ENCODE results near the gene FAM111A. TPM values are rescaled to one million over a fixed set of nuclear protein-coding genes. Genes with fewer than 3 reads are reported as not detected.

The FAM111A gene
- polyA plus RNA-seq, 1 donor (not counting 4 experiments of a cell fraction or from before 2014, with no cell fraction given): 21.0 TPM

DNA sequence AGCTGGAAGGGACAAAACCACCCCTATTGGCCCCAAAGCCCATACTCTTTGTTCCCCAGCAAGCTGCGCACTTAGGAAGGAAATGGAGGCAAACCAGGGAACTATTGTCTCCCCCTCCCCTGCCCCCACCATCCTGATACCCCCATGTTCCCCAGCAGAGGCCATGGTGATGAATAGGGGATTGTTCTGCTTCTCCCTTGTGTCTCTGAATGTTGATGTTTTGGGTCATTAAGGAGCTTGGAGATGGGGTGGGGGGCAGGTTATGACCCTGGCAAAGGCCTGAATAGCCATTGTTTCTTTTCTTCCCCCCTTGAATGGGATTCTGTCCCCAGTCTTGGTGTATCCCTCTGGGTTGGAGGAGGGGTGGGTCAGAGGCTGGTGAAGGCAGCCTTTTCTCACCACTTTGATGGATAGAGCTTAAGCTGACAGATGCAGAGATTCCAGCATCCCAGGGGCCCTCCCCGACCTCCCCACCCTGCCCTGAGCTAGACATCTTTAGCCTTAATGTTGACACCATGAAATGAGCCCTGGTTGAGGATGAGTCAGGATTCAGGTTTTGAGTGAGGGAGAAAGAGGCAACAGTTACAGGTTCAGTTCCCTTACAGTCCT, 37.6 kb downstream of the FAM111A start:
- no peaks in the 10 kb centered on the region for H3K9me1 ChIP-seq (ENCODE audit: control insufficient read depth, extremely low read depth, insufficient read depth, low read length)
- H3K4me1 ChIP-seq (ENCODE audit: control insufficient read depth, extremely low read depth, insufficient read depth, low read length): peaks cover 1% of the 10 kb centered on the region
- no peaks in the 10 kb centered on the region for H3K27me3 ChIP-seq (ENCODE audit: control insufficient read depth, extremely low read depth, insufficient read depth, low read length)
- no peak for FAIRE-seq
- TF ChIP-seq, protein P1, sequence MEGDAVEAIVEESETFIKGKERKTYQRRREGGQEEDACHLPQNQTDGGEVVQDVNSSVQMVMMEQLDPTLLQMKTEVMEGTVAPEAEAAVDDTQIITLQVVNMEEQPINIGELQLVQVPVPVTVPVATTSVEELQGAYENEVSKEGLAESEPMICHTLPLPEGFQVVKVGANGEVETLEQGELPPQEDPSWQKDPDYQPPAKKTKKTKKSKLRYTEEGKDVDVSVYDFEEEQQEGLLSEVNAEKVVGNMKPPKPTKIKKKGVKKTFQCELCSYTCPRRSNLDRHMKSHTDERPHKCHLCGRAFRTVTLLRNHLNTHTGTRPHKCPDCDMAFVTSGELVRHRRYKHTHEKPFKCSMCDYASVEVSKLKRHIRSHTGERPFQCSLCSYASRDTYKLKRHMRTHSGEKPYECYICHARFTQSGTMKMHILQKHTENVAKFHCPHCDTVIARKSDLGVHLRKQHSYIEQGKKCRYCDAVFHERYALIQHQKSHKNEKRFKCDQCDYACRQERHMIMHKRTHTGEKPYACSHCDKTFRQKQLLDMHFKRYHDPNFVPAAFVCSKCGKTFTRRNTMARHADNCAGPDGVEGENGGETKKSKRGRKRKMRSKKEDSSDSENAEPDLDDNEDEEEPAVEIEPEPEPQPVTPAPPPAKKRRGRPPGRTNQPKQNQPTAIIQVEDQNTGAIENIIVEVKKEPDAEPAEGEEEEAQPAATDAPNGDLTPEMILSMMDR (optimal IDR thresholded peaks at IDR 0.05 in 1 of 3, IDR thresholded peaks at IDR 0.05 in 1 of 3, conservative IDR thresholded peaks at IDR 0.05 in 1 of 3; ENCODE audit: extremely low read depth in 1 of 3, insufficient read depth in 2 of 3, low read length in 3 of 3): no peak
- TF ChIP-seq EZH2 (IDR thresholded peaks at IDR 0.05; ENCODE audit: low read length): no peak
- H3K4me3 ChIP-seq (ENCODE audit: control insufficient read depth in 2 of 3, extremely low read depth in 1 of 3, insufficient read depth in 2 of 3, low read depth in 1 of 3, low read length in 3 of 3): no peak overlapping the region
- no peak overlapping the region for H2AFZ ChIP-seq (ENCODE audit: control insufficient read depth, low read length)
- no peak overlapping the region for H3K9ac ChIP-seq (ENCODE audit: control insufficient read depth, extremely low read depth, insufficient read depth, low read length)
- no peaks in the 10 kb centered on the region for H4K20me1 ChIP-seq (ENCODE audit: control insufficient read depth, extremely low read depth, insufficient read depth, low read length)
- no peak for DNase-seq (ENCODE audit: low read depth, low spot score)
- dilution Hi-C loops (cut with MboI; ENCODE audit: extremely low pct_ligation_motif_present, low sequenced_read_pairs): no loop called here
- H3K27ac ChIP-seq (ENCODE audit: control insufficient read depth, insufficient read depth, low read length): no peak overlapping the region
- peaks cover 0 to 4% of the 10 kb centered on the region in 2 experiments for H3K36me3 ChIP-seq (ENCODE audit: control insufficient read depth in 2 of 2, extremely low read depth in 1 of 2, insufficient read depth in 2 of 2, low read length in 2 of 2)
- H3K4me2 ChIP-seq (ENCODE audit: control insufficient read depth, extremely low read depth, insufficient read depth, low read depth, low read length): no peak overlapping the region
- peaks cover 2% of the 10 kb centered on the region for H3K9me3 ChIP-seq (ENCODE audit: control insufficient read depth, low read depth, low read length)
- no peaks in the 10 kb centered on the region for H3K79me2 ChIP-seq (ENCODE audit: control insufficient read depth, insufficient read depth, low read length)

DNA sequence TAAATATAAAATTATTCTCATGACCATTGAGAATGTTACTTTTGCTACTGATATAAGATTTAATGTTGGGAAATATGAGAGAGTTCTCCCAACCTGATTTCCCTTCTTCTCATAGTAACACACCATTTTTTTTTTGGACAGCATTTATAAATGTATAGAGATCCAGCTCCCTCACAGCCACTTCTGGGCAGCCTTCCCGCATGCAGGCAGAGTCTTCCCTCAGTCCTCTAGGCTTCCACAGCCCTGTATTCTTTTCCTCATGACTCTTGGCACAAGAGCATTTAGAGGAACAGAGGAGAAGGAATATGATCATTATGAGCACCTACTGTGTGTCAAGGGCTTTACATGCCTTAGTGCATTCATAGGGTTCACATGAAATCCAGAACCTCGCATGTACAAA, 38.3 kb downstream of the FAM111A start:
- DNase-seq (ENCODE audit: low read depth, low spot score) (no peak), FAIRE-seq (no peak)
- H3K9ac ChIP-seq (ENCODE audit: control insufficient read depth, extremely low read depth, insufficient read depth, low read length): no peak overlapping the region
- no peaks in the 10 kb centered on the region for H4K20me1 ChIP-seq (ENCODE audit: control insufficient read depth, extremely low read depth, insufficient read depth, low read length)
- no peaks in the 10 kb centered on the region for H3K9me1 ChIP-seq (ENCODE audit: control insufficient read depth, extremely low read depth, insufficient read depth, low read length)
- dilution Hi-C loops (cut with MboI; ENCODE audit: extremely low pct_ligation_motif_present, low sequenced_read_pairs): no loop called here
- TF ChIP-seq, protein P1 (optimal IDR thresholded peaks at IDR 0.05 in 1 of 3, IDR thresholded peaks at IDR 0.05 in 1 of 3, conservative IDR thresholded peaks at IDR 0.05 in 1 of 3; ENCODE audit: extremely low read depth in 1 of 3, insufficient read depth in 2 of 3, low read length in 3 of 3): no peak
- TF ChIP-seq EZH2 (IDR thresholded peaks at IDR 0.05; ENCODE audit: low read length): no peak
- no peaks in the 10 kb centered on the region for H3K79me2 ChIP-seq (ENCODE audit: control insufficient read depth, insufficient read depth, low read length)
- H3K4me2 ChIP-seq (ENCODE audit: control insufficient read depth, extremely low read depth, insufficient read depth, low read depth, low read length): no peak overlapping the region
- H2AFZ ChIP-seq (ENCODE audit: control insufficient read depth, low read length): no peak overlapping the region
- no peaks in the 10 kb centered on the region for H3K27me3 ChIP-seq (ENCODE audit: control insufficient read depth, extremely low read depth, insufficient read depth, low read length)
- no peaks in the 10 kb centered on the region for H3K4me1 ChIP-seq (ENCODE audit: control insufficient read depth, extremely low read depth, insufficient read depth, low read length)
- H3K36me3 ChIP-seq (ENCODE audit: control insufficient read depth in 2 of 2, extremely low read depth in 1 of 2, insufficient read depth in 2 of 2, low read length in 2 of 2): peaks cover 0 to 4% of the 10 kb centered on the region in 2 experiments
- no peak overlapping the region for H3K4me3 ChIP-seq (ENCODE audit: control insufficient read depth in 2 of 3, extremely low read depth in 1 of 3, insufficient read depth in 2 of 3, low read depth in 1 of 3, low read length in 3 of 3)
- H3K9me3 ChIP-seq (ENCODE audit: control insufficient read depth, low read depth, low read length): peaks cover 2% of the 10 kb centered on the region
- H3K27ac ChIP-seq (ENCODE audit: control insufficient read depth, insufficient read depth, low read length): no peak overlapping the region
